HepG2 (cell line): ENCODE results near the gene TMEM225B.

ENCODE experiments used
- CEBPG ChIP-seq: IDR thresholded peaks from 2 replicates; pipeline ENCODE4 v1.6.1; 2016
- DNMT1 ChIP-seq: sonication (generic); formaldehyde crosslinking; IDR thresholded peaks from 2 replicates; pipeline ENCODE4 v1.5.1; 2020; ENCODE audit warnings: mild to moderate bottlenecking, missing genetic modification reagents
- KLF16 ChIP-seq, 2 experiments: sonication (generic) in 1 of 2; formaldehyde crosslinking in 1 of 2; IDR thresholded peaks; 2 replicates each; pipeline versions ENCODE4 v1.6.1 to v1.8.0; 2016 to 2023; ENCODE audit warnings: missing genetic modification reagents in 2 of 2, missing compliant biosample characterization in 1 of 2
- MIER2 ChIP-seq: IDR thresholded peaks from 2 replicates; pipeline ENCODE4 v1.6.1; 2016; ENCODE audit warnings: missing biosample characterization, missing genetic modification reagents
- NR1H2 ChIP-seq: sonication (generic); formaldehyde crosslinking; IDR thresholded peaks from 2 replicates; pipeline ENCODE4 v1.8.1; 2022; ENCODE audit warnings: low read depth, missing genetic modification reagents, borderline replicate concordance
- RCOR2 ChIP-seq: IDR thresholded peaks from 2 replicates; pipeline ENCODE4 v1.6.1; 2016; ENCODE audit warnings: missing biosample characterization, missing genetic modification reagents
- ZBTB43 ChIP-seq: sonication (generic); formaldehyde crosslinking; conservative IDR thresholded peaks from 2 replicates; pipeline ENCODE4 v1.4.0; 2020; ENCODE audit warnings: missing genetic modification reagents
- ZNF224 ChIP-seq: sonication (generic); formaldehyde crosslinking; IDR thresholded peaks from 2 replicates; pipeline ENCODE4 v1.5.0; 2020; ENCODE audit warnings: mild to moderate bottlenecking, missing genetic modification reagents
- ZNF501 ChIP-seq: sonication (generic); formaldehyde crosslinking; IDR thresholded peaks from 2 replicates; pipeline ENCODE4 v1.5.1; 2020; ENCODE audit warnings: mild to moderate bottlenecking, moderate library complexity, missing genetic modification reagents

DNA sequence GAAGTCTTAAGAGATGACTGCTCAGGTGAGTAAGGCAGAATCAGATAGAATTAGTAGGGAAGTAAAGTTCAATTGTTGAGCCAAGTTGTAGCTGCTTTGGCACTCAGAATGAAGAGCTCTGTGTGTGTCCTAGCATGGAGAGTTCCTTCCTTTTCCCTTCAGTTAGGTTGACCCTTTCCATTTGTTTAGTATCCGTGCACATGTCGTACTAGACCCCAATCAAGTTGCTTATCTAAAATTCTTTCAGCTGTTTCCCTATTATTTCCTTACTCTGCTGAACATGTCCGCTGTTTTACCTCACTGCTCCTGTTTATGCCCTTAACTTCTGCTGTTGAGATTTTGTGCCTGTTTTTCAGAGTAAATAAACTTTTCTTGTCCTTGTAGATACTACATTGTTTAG is 26.3 kb upstream of the TMEM225B start:
- TF ChIP-seq DNMT1 (CRISPR knock-in tag) (no peak), MIER2 (no peak), ZNF224 (CRISPR knock-in tag) (no peak), NR1H2 (CRISPR knock-in tag) (no peak), RCOR2 (CRISPR knock-in tag) (no peak), ZNF501 (CRISPR knock-in tag) (no peak), KLF16 (CRISPR knock-in tag; IDR thresholded peaks at IDR 0.05) (no peak), CEBPG (CRISPR knock-in tag) (no peak), ZBTB43 (CRISPR knock-in tag) (no peak)
